ENCODE measurements around the gene CCDC17. TPM values are rescaled to one million over a fixed set of nuclear protein-coding genes. Genes with fewer than 3 reads are reported as not detected.
"Not testable (repeated sequence)": the region's sequence is repeated elsewhere in the genome, so short reads cannot be mapped to it uniquely, and the experiment has no call there.

Gene CCDC17
- total and polyA plus RNA-seq, 2 of the 8 experiments (the other 6 are each of a cell fraction or from before 2014, with no cell fraction given): 0.95 to 2.0 TPM

- TF ChIP-seq, protein P1, sequence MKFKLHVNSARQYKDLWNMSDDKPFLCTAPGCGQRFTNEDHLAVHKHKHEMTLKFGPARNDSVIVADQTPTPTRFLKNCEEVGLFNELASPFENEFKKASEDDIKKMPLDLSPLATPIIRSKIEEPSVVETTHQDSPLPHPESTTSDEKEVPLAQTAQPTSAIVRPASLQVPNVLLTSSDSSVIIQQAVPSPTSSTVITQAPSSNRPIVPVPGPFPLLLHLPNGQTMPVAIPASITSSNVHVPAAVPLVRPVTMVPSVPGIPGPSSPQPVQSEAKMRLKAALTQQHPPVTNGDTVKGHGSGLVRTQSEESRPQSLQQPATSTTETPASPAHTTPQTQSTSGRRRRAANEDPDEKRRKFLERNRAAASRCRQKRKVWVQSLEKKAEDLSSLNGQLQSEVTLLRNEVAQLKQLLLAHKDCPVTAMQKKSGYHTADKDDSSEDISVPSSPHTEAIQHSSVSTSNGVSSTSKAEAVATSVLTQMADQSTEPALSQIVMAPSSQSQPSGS (IDR thresholded peaks at IDR 0.05; ENCODE audit: low read length): no peak
These were observed 19.6 kb downstream of the CCDC17 start (continued) for GRCh38 chr1:45604239-45604638.

DNA sequence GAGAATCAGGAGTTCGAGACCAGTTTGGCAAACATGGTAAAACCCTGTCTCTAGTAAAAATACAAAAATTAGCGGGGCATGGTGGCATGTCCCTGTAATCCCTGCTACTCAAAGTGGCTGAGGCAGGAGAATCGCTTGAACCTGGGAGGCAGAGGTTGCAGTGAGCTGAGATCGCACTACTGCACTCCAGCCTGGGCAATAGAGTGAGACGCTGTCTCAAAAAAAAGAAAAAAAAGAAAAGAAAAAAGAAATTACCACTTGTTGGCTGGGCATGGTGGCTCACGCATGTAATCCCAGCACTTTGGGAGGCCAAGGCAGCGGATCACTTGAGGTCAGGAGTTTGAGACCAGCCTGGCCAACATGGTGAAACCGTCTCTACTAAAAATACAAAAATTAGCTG is 27.1 kb downstream of the CCDC17 start:
- H2BK120ac ChIP-seq (replicated peaks; ENCODE audit: low read depth, low read length); H3K23me2 ChIP-seq (ENCODE audit: low read depth, low read length); H3K18ac ChIP-seq (ENCODE audit: extremely low read depth, low read length); FAIRE-seq; H3K4me3 ChIP-seq (ENCODE audit: extremely low read depth in 1 of 4, insufficient read depth in 2 of 4, low read depth in 3 of 4, low read length in 4 of 4); H2BK5ac ChIP-seq (ENCODE audit: low read depth, low read length); H2AFZ ChIP-seq (ENCODE audit: low read length); H4K8ac ChIP-seq (ENCODE audit: extremely low read depth, insufficient read depth, low read length); H3K9ac ChIP-seq (replicated peaks in 1 of 4; ENCODE audit: extremely low read depth in 1 of 4, low read depth in 3 of 4, low read length in 3 of 4); H2BK20ac ChIP-seq (ENCODE audit: low read length); H4K5ac ChIP-seq (ENCODE audit: insufficient read length, low read depth, low read length); H3K27me3 ChIP-seq (replicated peaks in 1 of 4; ENCODE audit: control insufficient read depth in 3 of 4, extremely low read depth in 1 of 4, insufficient read depth in 3 of 4, low read length in 3 of 4); H2BK12ac ChIP-seq (ENCODE audit: low read depth, low read length); H4K91ac ChIP-seq (replicated peaks; ENCODE audit: insufficient read length, low read length); DNase-seq (ENCODE audit: low read depth in 1 of 2, low spot score in 2 of 2); H3K4me2 ChIP-seq (ENCODE audit: insufficient read depth in 1 of 2, low read depth in 2 of 2, low read length in 2 of 2); H3K23ac ChIP-seq (ENCODE audit: insufficient read length); H3K4me1 ChIP-seq (replicated peaks in 1 of 4; ENCODE audit: control insufficient read depth in 3 of 4, insufficient read depth in 4 of 4, low read length in 3 of 4); H3K56ac ChIP-seq (replicated peaks; ENCODE audit: insufficient read length, low read depth, low read length); H3K4ac ChIP-seq (replicated peaks; ENCODE audit: insufficient read length, low read depth, low read length); H3K27ac ChIP-seq (ENCODE audit: low read depth, low read length); H2BK15ac ChIP-seq (ENCODE audit: low read length); CTCF ChIA-PET (ENCODE audit: partially characterized antibody); H2AK5ac ChIP-seq (ENCODE audit: low read depth, low read length); H3K9me3 ChIP-seq (ENCODE audit: insufficient read depth in 2 of 2, low read depth in 1 of 2, low read length in 1 of 2); H3K79me1 ChIP-seq (ENCODE audit: low read depth, low read length); H3K14ac ChIP-seq (ENCODE audit: insufficient read length): not testable (repeated sequence)
- POLR2A ChIA-PET (ENCODE audit: partially characterized antibody): interaction anchor here (1.2 to 10.9 kb wide), 3 partner anchors 11 to 14 kb away, joined by 4 to 90 read pairs (median 7); partner anchors contain the start of gene NASP
- Histone ChIP-seq H3K36me3 (ENCODE audit: control insufficient read depth in 2 of 4, insufficient read depth in 4 of 4, low read length in 3 of 4) (peaks cover 22 to 78% (median 47%) of the 10 kb centered on the region in 4 experiments), H3K79me2 (ENCODE audit: control insufficient read depth in 1 of 2, insufficient read depth in 2 of 2, low read length in 2 of 2) (peaks cover 37 to 98% of the 10 kb centered on the region in 2 experiments), H4K20me1 (replicated peaks in 1 of 2; ENCODE audit: control insufficient read depth in 1 of 2, insufficient read depth in 2 of 2, low read length in 2 of 2) (peaks cover 21 to 40% of the 10 kb centered on the region in 2 experiments)
- WGBS, 2 experiments (ENCODE audit: extremely low coverage in 1 of 2, insufficient coverage in 1 of 2, insufficient read length in 1 of 2, insufficient replicate concordance in 2 of 2, low coverage in 1 of 2, low lambda C conversion rate in 2 of 2, missing lambda C conversion rate in 1 of 2): 93% methylated on average over 8 of the region's 8 CpGs; no CpG with 5 or more reads in 1 of the 2 experiments
